Natural killer cell (primary cell): ENCODE measurements around the gene FARS2. TPM values are rescaled to one million over a fixed set of nuclear protein-coding genes. Genes with fewer than 3 reads are reported as not detected.

Experiments used
- ATAC-seq, 3 donors: fragments of 150-1000 bp in 2 of 3; fragments of 200-7000 bp in 1 of 3; cut with Tn5 transposase; 1 replicate in 1 of 3; 2 replicates in 2 of 3; pipeline ENCODE4 v1.10.0; 2021; ENCODE audit warnings: mild to moderate bottlenecking in 2 of 3, moderate library complexity in 2 of 3
- DNase-seq, 2 donors: peaks; one replicate each; pipeline versions ENCODE4 v3.0.0 to v3.0.0-alpha.2; 2013 to 2021; ENCODE audit warnings: mixed read lengths in 1 of 2
- H3K27ac ChIP-seq: one replicate; pipeline ENCODE4 v1.5.1; 2013; ENCODE audit warnings: mild to moderate bottlenecking, low read length
- H3K27me3 ChIP-seq: one replicate; pipeline ENCODE4 v1.6.1; 2013; ENCODE audit warnings: low read length; ENCODE audit not compliant: control insufficient read depth, insufficient read depth
- H3K36me3 ChIP-seq: one replicate; pipeline ENCODE4 v1.6.1; 2013; ENCODE audit warnings: low read length; ENCODE audit not compliant: control insufficient read depth, insufficient read depth
- H3K4me1 ChIP-seq: one replicate; pipeline ENCODE4 v1.6.1; 2013; ENCODE audit warnings: low read length; ENCODE audit not compliant: control insufficient read depth, insufficient read depth
- H3K4me3 ChIP-seq: one replicate; pipeline ENCODE4 v1.5.1; 2013; ENCODE audit warnings: low read length
- H3K9me3 ChIP-seq: one replicate; pipeline ENCODE4 v1.6.1; 2013; ENCODE audit warnings: low read length; ENCODE audit not compliant: control insufficient read depth, insufficient read depth
- H3K27ac Mint-ChIP-seq, 2 donors: one replicate each; pipeline ENCODE4 v1.8.0; 2022; ENCODE audit warnings: mild to moderate bottlenecking in 2 of 2, mixed read lengths in 2 of 2, moderate library complexity in 1 of 2
- H3K27me3 Mint-ChIP-seq, 2 donors: one replicate each; pipeline ENCODE4 v1.8.0; 2022; ENCODE audit warnings: low read depth in 2 of 2, mixed read lengths in 2 of 2
- H3K36me3 Mint-ChIP-seq: one replicate; pipeline ENCODE4 v1.8.0; 2022; ENCODE audit warnings: mixed read lengths
- H3K4me1 Mint-ChIP-seq, 2 donors: one replicate each; pipeline ENCODE4 v1.8.0; 2022; ENCODE audit warnings: mixed read lengths in 2 of 2
- H3K4me3 Mint-ChIP-seq: one replicate; pipeline ENCODE4 v1.8.0; 2022; ENCODE audit warnings: mild to moderate bottlenecking, moderate library complexity, mixed read lengths
- H3K9me3 Mint-ChIP-seq, 2 donors: one replicate each; pipeline ENCODE4 v1.8.0; 2022; ENCODE audit warnings: mixed read lengths in 2 of 2
- CTCF ChIP-seq: fragments of 200-600 bp; IDR thresholded peaks from one replicate; pipeline ENCODE4 v1.8.0; 2022; ENCODE audit warnings: antibody characterized with exemption
- WGBS: methylation state at CpG from one replicate; pipeline ENCODE4 v1.1.7; 2013; ENCODE audit warnings: missing lambda C conversion rate; ENCODE audit not compliant: insufficient coverage; 5-methylcytosine and 5-hydroxymethylcytosine counted together
- intact Hi-C: fragments of 100-400 bp; cut with micrococcal nuclease; formaldehyde crosslinking; loops from one replicate; pipeline ENCODE4 v1.14.2; 2022
- total RNA-seq, 4 donors: library from RNA; stranded (reverse); fragments of 120-200 nt in 1 of 4; gene quantifications; one replicate each; pipeline versions ENCODE4 v1.2.3 to v1.2.4, GENCODE V29; 2013 to 2022

FARS2 gene
- total RNA-seq, 3 donors from 2014 or later (not counting 1 experiment from before 2014, with no cell fraction given) = 15.3 to 24.8 (median 22.7) TPM

DNA sequence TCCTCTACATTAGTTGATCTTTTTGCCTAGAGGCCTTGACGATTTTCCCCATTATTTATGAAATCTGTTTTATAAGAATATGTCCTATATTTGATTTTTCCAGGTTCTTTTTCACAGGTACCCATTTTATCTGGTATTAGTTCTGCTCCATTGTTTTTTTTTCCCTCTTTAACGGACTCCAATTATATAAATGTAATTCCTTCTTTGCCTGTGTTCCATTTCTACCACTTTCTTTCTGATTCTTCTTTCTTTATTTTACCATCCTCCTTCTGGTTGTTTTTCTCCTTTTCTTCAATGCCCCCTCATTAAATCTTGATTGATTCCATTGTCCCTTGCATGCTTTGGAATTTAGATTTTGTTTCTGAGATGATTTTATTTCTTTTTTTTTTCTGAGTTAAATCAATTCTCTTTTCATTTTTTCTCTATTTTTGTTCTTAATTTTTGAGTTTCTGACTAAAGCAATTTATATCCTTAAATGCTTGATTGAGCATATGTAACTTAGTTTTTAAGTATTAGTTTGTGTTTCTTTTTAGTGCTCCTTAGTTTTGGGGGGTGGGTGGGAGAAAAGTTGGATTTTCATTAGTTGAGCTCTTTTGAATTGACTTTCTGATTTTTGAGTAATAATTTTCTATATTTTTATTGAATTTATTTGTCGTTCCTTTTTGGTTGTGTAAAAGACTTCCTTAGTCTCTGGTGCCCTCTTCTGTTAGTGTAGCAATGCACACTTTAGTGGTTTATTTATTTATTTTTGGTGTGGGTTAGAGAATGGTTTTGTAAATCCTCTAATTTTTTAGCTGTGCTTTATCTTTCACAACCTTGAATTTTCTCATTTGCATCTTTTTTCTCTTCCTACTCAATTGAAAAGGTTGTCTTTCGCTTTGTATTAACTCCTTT is 140.8 kb downstream of the FARS2 start:
- Mint-ChIP-seq H3K4me1 (peaks cover 10 to 11% of the 10 kb centered on the region in 2 donors), H3K27ac (no peak overlapping the region), H3K36me3 (no peaks in the 10 kb centered on the region), H3K9me3 (no peaks in the 10 kb centered on the region), H3K4me3 (no peak overlapping the region), H3K27me3 (no peaks in the 10 kb centered on the region)
- no peak overlapping the region for H3K27ac ChIP-seq
- peak; percentile 26 for TF ChIP-seq CTCF
- intact Hi-C loops = no loop called here
- no peaks in the 10 kb centered on the region for H3K27me3 ChIP-seq
- WGBS = no CpG with 5 or more reads among the region's 4 CpGs
- no peaks in the 10 kb centered on the region for H3K36me3 ChIP-seq
- no peaks in the 10 kb centered on the region for H3K4me1 ChIP-seq
- H3K9me3 ChIP-seq = no peaks in the 10 kb centered on the region
- no peak overlapping the region for H3K4me3 ChIP-seq
- ATAC-seq (no peak), DNase-seq (peak in 1 of 2 donors; percentile 31)

- intact Hi-C loops = no loop called here
- H3K36me3 ChIP-seq = no peaks in the 10 kb centered on the region
- no peaks in the 10 kb centered on the region for H3K9me3 Mint-ChIP-seq
- H3K4me3 ChIP-seq = no peak overlapping the region
- TF ChIP-seq CTCF = no peak
- no peaks in the 10 kb centered on the region for H3K27me3 ChIP-seq
- no peaks in the 10 kb centered on the region for H3K27me3 Mint-ChIP-seq
- 85% methylated on average over 3 of the region's 3 CpGs for WGBS
- H3K36me3 Mint-ChIP-seq = no peaks in the 10 kb centered on the region
- no peaks in the 10 kb centered on the region for H3K4me1 ChIP-seq
- no peak overlapping the region for H3K27ac ChIP-seq
- no peak overlapping the region for H3K27ac Mint-ChIP-seq
- ATAC-seq (no peak), DNase-seq (no peak)
- H3K4me3 Mint-ChIP-seq = no peak overlapping the region
- peaks cover 10 to 14% of the 10 kb centered on the region in 2 donors for H3K4me1 Mint-ChIP-seq
- no peaks in the 10 kb centered on the region for H3K9me3 ChIP-seq
Measured at GRCh38 chr6:5403076-5403475, 141.8 kb downstream of the FARS2 start.

- Histone ChIP-seq H3K27me3 (no peaks in the 10 kb centered on the region), H3K4me3 (no peak overlapping the region), H3K9me3 (no peaks in the 10 kb centered on the region), H3K27ac (no peak overlapping the region), H3K36me3 (no peaks in the 10 kb centered on the region), H3K4me1 (no peaks in the 10 kb centered on the region)
- intact Hi-C loops = no loop called here
- Mint-ChIP-seq H3K4me3 (no peak overlapping the region), H3K27ac (no peak overlapping the region), H3K36me3 (no peaks in the 10 kb centered on the region), H3K27me3 (no peaks in the 10 kb centered on the region), H3K9me3 (no peaks in the 10 kb centered on the region), H3K4me1 (peaks cover 10 to 16% of the 10 kb centered on the region in 2 donors)
- DNase-seq (no peak), ATAC-seq (no peak)
- TF ChIP-seq CTCF = no peak
Measured at GRCh38 chr6:5403609-5404008, 142.3 kb downstream of the FARS2 start.
